Measurements from ENCODE around the gene DHRSX. TPM values are rescaled to one million over a fixed set of nuclear protein-coding genes. Genes with fewer than 3 reads are reported as not detected.
"Not testable (repeated sequence)": the region's sequence is repeated elsewhere in the genome, so short reads cannot be mapped to it uniquely, and the experiment has no call there.

Gene DHRSX
- total and polyA plus RNA-seq, 10 of the 15 experiments (the other 5 are each of a cell fraction or from before 2014, with no cell fraction given) = 1.7 to 39.5 (median 16.5) TPM

GRCh38 chrX:2211667-2212066, 289.1 kb downstream of the DHRSX start:
- H3K4me2 ChIP-seq (ENCODE audit: control insufficient read depth, insufficient read depth); DNase-seq (ENCODE audit: low read depth, low spot score); H3K4me1 ChIP-seq (ENCODE audit: control insufficient read depth, insufficient read depth, low read length); H3K36me3 ChIP-seq (ENCODE audit: control insufficient read depth in 2 of 2, insufficient read depth in 2 of 2, low read length in 1 of 2); RAD21 ChIA-PET (ENCODE audit: unreplicated experiment); H3K4me3 ChIP-seq; POLR2A ChIA-PET; H4K20me1 ChIP-seq (ENCODE audit: control insufficient read depth, insufficient read depth); ATAC-seq; in situ Hi-C loops (cut with MboI); H3K9me3 ChIP-seq (replicated peaks; ENCODE audit: control insufficient read depth, insufficient read depth, low read length); SMC1A ChIA-PET (ENCODE audit: uncharacterized antibody, unreplicated experiment); H2AFZ ChIP-seq (ENCODE audit: control insufficient read depth, low read depth, low read length); BruUV-seq (replicated peaks); intact Hi-C loops (cut with micrococcal nuclease; ENCODE audit: unreplicated experiment); CTCF ChIA-PET; H3K27me3 ChIP-seq (replicated peaks in 1 of 2; ENCODE audit: control insufficient read depth in 2 of 2, insufficient read depth in 2 of 2, low read length in 1 of 2); FAIRE-seq; H3K79me2 ChIP-seq (ENCODE audit: control insufficient read depth, insufficient read depth, low read length); H3K9ac ChIP-seq (ENCODE audit: control insufficient read depth, insufficient read depth, low read length); H3K27ac ChIP-seq (ENCODE audit: control insufficient read depth, insufficient read depth): not testable (repeated sequence)
- 81% methylated on average over 18 of the region's 18 CpGs for WGBS (ENCODE audit: insufficient coverage, insufficient replicate concordance, low lambda C conversion rate, missing lambda C conversion rate)

GRCh38 chrX:2193273-2193592, 307.5 kb downstream of the DHRSX start:
- CTCF ChIA-PET = no interaction called here
- no peaks in the 10 kb centered on the region for H3K4me1 ChIP-seq (ENCODE audit: control insufficient read depth, insufficient read depth, low read length)
- TF ChIP-seq STAT3 (IDR thresholded peaks at IDR 0.05; ENCODE audit: low read depth, low read length) (no peak), MEF2A (IDR thresholded peaks at IDR 0.05; ENCODE audit: insufficient read depth, low read depth, low read length) (no peak), SREBF1 (IDR thresholded peaks at IDR 0.05; ENCODE audit: low read length) (no peak), SMC3 (IDR thresholded peaks at IDR 0.05; ENCODE audit: borderline replicate concordance, low read length) (no peak), NBN (IDR thresholded peaks at IDR 0.05) (no peak)
- no peak overlapping the region for H2AFZ ChIP-seq (ENCODE audit: control insufficient read depth, low read depth, low read length)
- H3K27me3 ChIP-seq (replicated peaks in 1 of 2; ENCODE audit: control insufficient read depth in 2 of 2, insufficient read depth in 2 of 2, low read length in 1 of 2) = no peaks in the 10 kb centered on the region
- POLR2A ChIA-PET = no interaction called here
- ATAC-seq = no peak
- no TSS peak for BruUV-seq (replicated peaks)
- peaks cover 1% of the 10 kb centered on the region; the same call in 2 of the 3 replicates for H3K9me3 ChIP-seq (replicated peaks; ENCODE audit: control insufficient read depth, insufficient read depth, low read length)
- H3K4me2 ChIP-seq (ENCODE audit: control insufficient read depth, insufficient read depth) = no peak overlapping the region
- FAIRE-seq = no peak
- no peaks in the 10 kb centered on the region for H3K36me3 ChIP-seq (ENCODE audit: control insufficient read depth in 2 of 2, insufficient read depth in 2 of 2, low read length in 1 of 2)
- SMC1A ChIA-PET (ENCODE audit: uncharacterized antibody, unreplicated experiment) = no interaction called here
- H3K79me2 ChIP-seq (ENCODE audit: control insufficient read depth, insufficient read depth, low read length) = no peaks in the 10 kb centered on the region
- in situ Hi-C loops (cut with MboI) = no loop called here
- H3K27ac ChIP-seq (ENCODE audit: control insufficient read depth, insufficient read depth) = no peak overlapping the region
- WGBS (ENCODE audit: insufficient coverage, insufficient replicate concordance, low lambda C conversion rate, missing lambda C conversion rate) = 83% methylated on average over 3 of the region's 3 CpGs
- intact Hi-C loops (cut with micrococcal nuclease; ENCODE audit: unreplicated experiment) = no loop called here
- H3K9ac ChIP-seq (ENCODE audit: control insufficient read depth, insufficient read depth, low read length) = no peak overlapping the region
- RAD21 ChIA-PET (ENCODE audit: unreplicated experiment) = no interaction called here
- no peaks in the 10 kb centered on the region for H4K20me1 ChIP-seq (ENCODE audit: control insufficient read depth, insufficient read depth)
- H3K4me3 ChIP-seq = no peak overlapping the region
- DNase-seq (ENCODE audit: low read depth, low spot score) = no peak
